ENCODE results near the gene LMF2.
"Not testable (repeated sequence)": the region's sequence is repeated elsewhere in the genome, so short reads cannot be mapped to it uniquely, and the experiment has no call there.

LMF2 gene

DNA sequence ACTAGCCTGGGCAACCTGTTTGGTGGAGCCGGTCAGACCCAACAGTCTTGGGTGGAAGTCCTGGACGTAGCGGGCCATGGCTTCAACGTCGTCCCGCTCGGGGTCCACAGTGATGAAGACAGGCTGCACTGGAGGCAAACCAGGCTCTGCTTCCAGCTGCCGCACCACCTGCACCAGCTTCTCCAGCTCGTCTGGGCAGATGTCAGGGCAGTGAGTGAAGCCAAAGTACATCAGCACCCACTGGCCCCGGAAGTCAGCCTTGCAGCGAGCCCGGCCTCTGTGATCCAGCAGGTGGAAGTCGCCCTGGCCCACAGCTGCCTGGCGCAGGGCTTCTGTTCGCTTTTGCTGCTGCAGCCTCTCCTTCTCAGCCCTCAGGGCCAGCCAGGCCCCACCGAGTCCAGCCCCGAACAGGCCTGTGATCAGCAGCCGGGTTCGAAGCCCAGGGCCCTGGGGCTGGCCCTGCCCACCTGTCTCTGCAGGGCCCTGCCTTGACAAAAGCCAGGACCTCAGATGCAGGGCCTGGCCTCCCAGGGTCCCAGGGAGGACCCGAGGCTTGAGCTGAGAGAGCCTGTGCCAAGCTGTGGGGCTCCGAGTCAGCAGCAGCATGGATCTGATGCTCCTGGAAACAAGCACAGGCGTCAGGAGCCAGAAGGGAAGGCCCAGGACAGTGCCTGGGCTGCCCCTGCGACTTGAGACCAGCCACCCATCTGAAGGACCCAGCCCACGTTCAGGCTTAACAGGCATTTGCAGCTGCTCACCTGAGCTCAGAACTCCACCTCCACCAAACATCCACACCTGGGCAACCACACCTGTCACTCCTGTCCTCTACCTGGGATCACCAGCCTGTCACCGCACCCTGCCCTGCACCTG is 16.5 kb upstream of the LMF2 start:
- in situ Hi-C loops (cut with MboI; ENCODE audit: low sequenced_read_pairs), result no loop called here

GRCh38 chr22:50523458-50523805 is 15.9 kb upstream of the LMF2 start:
- in situ Hi-C loops (cut with MboI; ENCODE audit: low sequenced_read_pairs), result no loop called here

DNA sequence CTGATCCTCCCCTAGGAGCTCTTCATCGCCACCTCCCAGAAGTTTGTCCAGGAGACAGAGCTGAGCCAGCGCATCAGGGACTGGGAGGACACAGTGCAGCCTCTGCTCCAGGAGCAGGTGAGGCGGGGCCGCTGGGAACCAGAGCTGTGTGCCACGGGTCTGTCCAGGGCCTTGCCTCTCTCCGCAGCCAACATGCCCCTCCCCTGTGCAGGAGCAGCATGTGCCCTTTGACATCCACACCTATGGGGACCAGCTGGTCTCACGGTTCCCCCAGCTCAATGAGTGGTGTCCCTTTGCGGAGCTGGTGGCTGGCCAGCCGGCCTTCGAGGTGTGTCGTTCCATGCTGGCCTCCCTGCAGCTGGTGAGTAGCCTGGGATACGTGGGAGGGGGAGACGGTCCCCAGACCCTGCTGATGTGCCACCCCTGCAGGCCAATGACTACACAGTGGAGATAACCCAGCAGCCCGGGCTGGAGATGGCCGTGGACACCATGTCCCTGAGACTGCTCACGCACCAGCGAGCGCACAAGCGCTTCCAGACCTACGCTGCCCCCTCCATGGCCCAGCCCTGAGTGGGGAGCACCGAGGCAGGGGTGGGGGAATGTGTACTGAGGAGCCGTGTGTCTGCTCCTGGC is 15.4 kb upstream of the LMF2 start:
- in situ Hi-C loops (cut with MboI; ENCODE audit: low sequenced_read_pairs), result no loop called here

GRCh38 chr22:50522208-50522805 is 14.8 kb upstream of the LMF2 start:
- in situ Hi-C loops (cut with MboI; ENCODE audit: low sequenced_read_pairs), result no loop called here

DNA sequence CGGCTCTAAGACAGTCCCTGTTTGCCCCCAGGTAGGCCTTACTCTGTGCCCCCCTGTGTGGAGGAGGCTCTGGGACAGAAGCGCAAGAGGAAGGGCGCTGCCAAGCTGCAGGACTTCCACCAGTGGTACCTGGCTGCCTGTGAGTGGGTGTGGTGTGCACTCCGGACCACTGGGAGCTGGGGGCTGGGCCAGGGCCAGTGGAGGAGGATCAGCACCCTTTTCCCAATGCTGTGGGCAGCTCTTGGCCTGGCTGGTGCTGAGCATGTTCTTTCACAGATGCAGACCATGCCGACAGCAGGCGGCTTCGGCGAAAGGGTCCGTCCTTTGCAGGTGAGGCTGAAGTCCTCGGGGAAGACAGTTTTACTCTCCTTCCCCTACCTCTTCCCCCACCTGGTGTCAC is 14.2 kb upstream of the LMF2 start:
- in situ Hi-C loops (cut with MboI; ENCODE audit: low sequenced_read_pairs), result no loop called here

DNA sequence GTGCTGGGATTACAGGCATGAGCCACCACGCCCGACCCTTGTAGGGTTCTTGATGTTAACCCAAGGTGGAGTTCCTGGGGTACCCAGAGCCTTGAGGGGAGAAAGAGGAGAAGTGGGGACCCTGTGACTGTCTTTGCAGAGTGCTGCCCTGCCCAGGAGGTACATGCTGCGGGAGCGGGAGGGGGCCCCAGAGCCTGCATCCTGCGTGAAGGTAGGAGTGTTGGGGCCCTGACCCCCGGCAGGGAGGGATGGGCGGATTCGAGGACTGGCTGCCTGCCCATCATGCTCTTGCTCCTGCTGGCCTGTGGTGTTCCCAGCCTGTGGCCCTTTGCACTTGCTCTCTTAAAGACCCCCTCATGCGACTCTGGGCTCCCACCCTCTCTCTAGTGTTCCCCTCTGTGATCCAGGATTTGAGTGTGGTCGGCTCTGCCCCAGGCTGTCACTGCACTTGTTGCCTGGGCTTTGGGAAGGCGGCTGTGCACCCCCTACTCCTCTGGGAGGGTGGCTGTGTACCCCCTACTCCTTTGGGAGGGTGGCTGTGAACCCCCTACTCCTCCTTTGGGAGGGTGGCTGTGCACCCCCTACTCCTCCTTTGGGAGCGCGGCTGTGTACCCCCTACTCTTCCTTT is 13.4 kb upstream of the LMF2 start:
- in situ Hi-C loops (cut with MboI; ENCODE audit: low sequenced_read_pairs), result no loop called here

- in situ Hi-C loops (cut with MboI; ENCODE audit: low sequenced_read_pairs), result not testable (repeated sequence)
Measured at GRCh38 chr22:50520184-50520583, 12.7 kb upstream of the LMF2 start.

- in situ Hi-C loops (cut with MboI; ENCODE audit: low sequenced_read_pairs), result no loop called here
Measured at GRCh38 chr22:50519151-50519550, 11.6 kb upstream of the LMF2 start.

GRCh38 chr22:50518606-50519005 is 11.1 kb upstream of the LMF2 start:
- in situ Hi-C loops (cut with MboI; ENCODE audit: low sequenced_read_pairs), result no loop called here

DNA sequence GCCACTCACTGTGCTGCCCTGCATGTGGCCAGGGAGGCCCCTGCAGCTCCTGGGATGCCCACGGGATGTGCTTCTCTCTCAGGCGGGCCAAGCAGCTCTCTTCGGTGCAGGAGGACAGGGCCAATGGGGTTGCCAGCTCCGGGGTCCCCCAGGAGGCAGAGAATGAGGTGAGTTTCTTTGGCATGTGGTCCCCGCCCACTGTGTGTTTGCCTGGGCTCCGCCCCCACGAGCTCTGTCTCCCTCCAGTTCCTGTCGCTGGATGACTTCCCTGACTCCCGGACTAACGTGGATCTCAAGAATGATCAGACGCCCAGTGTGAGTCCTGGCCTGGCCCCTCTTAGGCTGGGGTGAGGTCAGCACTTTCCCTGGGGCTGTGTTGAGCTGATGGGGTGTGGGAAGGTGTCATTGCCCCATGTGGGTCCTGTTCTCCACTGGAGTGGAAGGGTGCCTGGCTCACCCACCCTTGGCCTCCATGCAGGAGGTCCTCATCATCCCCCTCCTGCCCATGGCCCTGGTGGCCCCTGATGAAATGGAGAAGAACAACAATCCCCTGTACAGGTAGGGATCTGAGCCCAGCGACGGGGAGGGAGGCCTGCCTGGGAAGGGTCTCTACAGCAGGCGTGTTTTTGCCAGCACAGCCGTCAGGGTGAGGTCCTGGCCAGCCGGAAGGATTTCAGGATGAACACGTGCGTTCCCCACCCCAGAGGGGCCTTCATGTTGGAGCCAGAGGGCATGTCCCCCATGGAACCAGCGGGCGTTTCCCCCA is 10.2 kb upstream of the LMF2 start:
- in situ Hi-C loops (cut with MboI; ENCODE audit: low sequenced_read_pairs), result no loop called here

- in situ Hi-C loops (cut with MboI; ENCODE audit: low sequenced_read_pairs), result no loop called here
Measured at GRCh38 chr22:50516891-50517290, 9.4 kb upstream of the LMF2 start.

DNA sequence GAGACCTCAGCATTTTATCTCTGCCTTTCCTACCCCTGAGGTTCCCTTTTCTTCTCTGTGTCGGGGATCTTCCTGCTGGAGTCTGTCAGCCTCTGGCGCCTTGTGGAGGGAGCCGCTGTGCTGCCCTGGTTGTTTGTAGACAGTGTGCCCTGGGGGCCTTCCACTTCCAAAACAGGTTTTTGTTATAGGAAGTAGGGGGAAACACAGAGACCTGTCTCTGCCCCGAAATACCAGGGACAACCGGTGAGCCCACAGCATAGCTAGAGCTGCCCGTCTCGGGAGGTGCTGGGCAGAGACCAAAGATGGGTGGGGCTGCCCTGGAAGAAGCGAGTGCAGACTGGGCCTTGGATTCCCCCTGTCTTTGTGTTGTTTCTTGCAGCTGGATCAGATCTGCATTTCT is 8.6 kb upstream of the LMF2 start:
- in situ Hi-C loops (cut with MboI; ENCODE audit: low sequenced_read_pairs), result no loop called here

DNA sequence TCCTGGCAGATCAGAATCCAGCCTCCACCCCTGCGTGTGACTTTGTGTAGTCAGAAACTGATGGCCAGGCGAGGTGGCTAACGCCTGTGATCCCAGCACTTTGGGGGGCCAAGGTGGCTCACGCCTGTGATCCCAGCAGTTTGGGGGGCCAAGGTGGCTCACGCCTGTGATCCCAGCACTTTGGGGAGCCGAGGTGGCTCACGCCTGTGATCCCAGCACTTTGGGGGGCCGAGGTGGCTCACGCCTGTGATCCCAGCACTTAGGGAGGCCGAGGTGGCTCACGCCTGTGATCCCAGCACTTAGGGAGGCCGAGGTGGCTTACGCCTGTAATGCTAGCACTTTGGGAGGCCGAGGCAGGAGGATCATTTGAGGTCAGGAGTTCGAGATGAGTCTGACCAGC is 5.7 kb upstream of the LMF2 start:
- in situ Hi-C loops (cut with MboI; ENCODE audit: low sequenced_read_pairs), result no loop called here

- in situ Hi-C loops (cut with MboI; ENCODE audit: low sequenced_read_pairs), result no loop called here
Measured at GRCh38 chr22:50508897-50509296, 1.4 kb upstream of the LMF2 start.

- in situ Hi-C loops (cut with MboI; ENCODE audit: low sequenced_read_pairs), result no loop called here
Measured at GRCh38 chr22:50507991-50508884, 736 bp upstream of the LMF2 start, which contains the start of gene NCAPH2. NCAPH2 (plus strand) TSS chr22:50508224; CDS start chr22:50508338, 114 bp downstream.

- in situ Hi-C loops (cut with MboI; ENCODE audit: low sequenced_read_pairs), result no loop called here
Measured at GRCh38 chr22:50506611-50507420, 686 bp downstream of the LMF2 start.

DNA sequence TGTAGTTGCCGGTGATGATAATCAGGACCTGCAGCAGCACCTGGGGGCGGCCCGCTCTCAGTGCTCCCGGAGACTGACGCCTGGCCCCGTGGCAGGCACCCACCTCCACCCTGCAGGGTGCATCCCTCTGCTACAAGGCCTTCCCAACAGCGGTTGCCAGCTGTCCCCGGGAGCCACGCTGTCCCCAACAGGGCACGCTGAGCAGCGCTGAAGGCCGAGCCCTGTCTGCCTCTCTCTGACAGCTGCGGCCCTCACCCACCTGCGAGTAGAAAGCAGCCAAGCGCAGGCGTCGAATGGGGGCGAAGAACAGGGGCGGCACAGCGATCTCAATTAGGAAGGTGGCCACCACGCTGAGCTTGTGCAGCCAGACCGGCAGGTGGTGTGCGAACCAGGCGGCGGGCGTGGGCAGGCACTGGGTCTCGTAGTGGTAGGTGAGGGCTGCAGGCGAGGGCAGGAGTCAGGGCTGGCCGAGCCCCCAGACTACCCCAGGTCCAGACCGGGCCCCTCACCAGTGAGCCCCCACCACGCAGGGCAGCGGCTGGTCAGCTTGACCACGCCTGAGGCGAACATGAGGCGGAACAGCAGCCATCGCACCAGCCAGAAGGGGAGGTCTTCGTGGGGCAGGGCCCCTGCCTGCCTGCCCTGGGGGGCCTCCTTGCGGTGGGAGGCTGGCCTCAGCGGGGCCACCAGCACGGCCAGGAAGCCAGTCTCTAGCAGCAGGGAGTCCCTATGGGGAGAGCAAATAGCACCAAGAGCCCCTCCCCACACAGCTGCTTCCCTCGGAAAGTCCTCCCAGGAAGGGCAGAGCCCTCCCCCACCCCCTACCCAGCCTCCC is 1.5 kb downstream of the LMF2 start:
- in situ Hi-C loops (cut with MboI; ENCODE audit: low sequenced_read_pairs), result no loop called here

DNA sequence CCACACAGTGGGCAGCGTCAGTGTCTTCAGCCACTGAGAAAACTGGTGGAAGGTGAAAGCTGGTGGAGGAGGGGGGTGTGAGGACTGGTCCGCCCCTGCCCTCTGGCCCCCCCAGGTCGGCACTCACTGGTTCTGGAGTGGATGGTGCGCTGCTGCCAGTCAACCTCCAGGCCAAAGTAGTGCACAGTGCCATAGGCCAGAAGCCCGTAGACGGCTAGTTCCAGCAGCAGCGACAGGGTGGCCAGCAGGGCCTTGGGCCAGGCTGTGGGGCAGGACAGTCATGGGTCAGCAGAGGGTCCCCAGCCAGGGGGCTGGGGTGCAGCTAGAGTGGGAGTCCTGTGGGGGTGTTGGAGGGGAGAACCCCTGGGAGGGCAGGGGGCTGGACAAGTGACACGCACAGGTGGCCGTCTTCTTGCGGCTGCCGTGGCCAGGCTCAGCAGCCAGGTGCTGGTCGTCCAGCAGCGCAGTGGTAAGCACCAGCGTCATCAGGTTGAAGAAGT is 2.2 kb downstream of the LMF2 start:
- in situ Hi-C loops (cut with MboI; ENCODE audit: low sequenced_read_pairs), result no loop called here

All from HL-60/S4 treated with retinoic acid at 250 ng/mL for 4 days and 3 days (cell line).